GM18909 (cell line): ENCODE results near the gene PIEZO1.

Experiments
- ATAC-seq: cut with Tn5 transposase; IDR thresholded peaks from one replicate; pipeline ENCODE4 v1.9.1; 2021; ENCODE audit warnings: mild to moderate bottlenecking; ENCODE audit not compliant: unreplicated experiment, poor library complexity

Gene PIEZO1

GRCh38 chr16:88694221-88695087, 90.6 kb downstream of the PIEZO1 start:
- no peak for ATAC-seq

DNA sequence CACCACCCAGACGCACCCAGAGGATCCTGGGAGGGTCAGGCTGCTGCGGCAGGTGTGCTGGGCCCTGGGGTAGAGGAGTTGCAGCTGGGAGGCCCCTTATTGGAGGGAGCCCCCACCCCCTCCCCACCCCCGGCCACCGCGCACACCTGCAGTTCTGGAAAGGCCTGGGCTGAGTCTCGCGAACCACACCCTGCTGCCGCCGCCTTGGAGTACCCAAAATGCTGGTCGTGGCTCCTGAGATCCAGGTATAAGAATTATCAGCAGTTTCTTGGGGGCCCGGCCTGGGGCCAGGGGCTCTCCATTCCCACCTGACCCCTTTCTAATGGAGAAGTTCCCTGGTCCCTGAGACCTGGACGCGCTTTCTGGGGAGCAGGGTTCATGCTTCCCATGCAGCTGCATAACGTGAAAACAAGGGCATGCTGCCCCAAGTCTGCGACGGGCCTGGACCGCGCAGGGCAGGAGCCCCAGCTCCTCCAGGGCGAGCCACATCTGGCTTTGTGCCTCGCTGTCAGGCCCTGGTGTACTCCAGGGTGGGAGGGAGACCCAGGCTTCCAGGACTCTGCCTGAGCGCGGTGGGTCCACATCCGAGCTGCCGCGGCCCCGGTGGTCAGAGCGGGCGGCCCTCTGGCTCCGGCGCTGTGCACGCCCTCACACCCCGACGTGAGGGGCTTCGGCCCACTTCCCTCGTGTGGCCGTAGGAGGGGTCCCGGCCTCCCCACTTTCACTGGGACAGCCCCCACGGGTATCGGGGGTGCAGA, 91.4 kb downstream of the PIEZO1 start:
- ATAC-seq, result no peak

DNA sequence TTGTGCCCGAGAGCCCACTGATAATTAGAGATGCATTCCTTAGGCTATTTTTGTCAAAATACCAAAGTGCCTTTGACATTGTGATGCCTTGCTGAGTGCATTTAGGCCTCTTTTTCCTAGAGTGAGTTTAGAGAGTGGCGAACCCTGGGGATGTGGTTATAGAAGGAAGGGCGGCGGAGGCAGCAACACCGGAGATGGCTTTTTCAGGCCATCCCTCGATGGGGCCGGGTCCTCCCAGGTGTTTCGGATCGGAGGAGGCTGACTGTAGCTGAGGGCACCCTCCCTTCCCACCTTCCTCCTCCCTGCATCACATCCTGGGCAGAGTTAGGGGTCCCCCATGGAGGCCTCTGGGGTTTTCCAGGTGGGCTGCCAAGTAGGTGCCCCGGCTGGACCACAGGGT, 92.2 kb downstream of the PIEZO1 start:
- no peak for ATAC-seq

- no peak for ATAC-seq
Measured at GRCh38 chr16:88691924-88692560, 93.0 kb downstream of the PIEZO1 start.

GRCh38 chr16:88691129-88691813, 93.7 kb downstream of the PIEZO1 start:
- no peak for ATAC-seq

- no peak for ATAC-seq
Measured at GRCh38 chr16:88690341-88691128, 94.5 kb downstream of the PIEZO1 start.

GRCh38 chr16:88688013-88688778, 96.8 kb downstream of the PIEZO1 start:
- no peak for ATAC-seq

- no peak for ATAC-seq
Measured at GRCh38 chr16:88687676-88688012, 97.4 kb downstream of the PIEZO1 start.

GRCh38 chr16:88687254-88687576, 97.8 kb downstream of the PIEZO1 start:
- no peak for ATAC-seq

DNA sequence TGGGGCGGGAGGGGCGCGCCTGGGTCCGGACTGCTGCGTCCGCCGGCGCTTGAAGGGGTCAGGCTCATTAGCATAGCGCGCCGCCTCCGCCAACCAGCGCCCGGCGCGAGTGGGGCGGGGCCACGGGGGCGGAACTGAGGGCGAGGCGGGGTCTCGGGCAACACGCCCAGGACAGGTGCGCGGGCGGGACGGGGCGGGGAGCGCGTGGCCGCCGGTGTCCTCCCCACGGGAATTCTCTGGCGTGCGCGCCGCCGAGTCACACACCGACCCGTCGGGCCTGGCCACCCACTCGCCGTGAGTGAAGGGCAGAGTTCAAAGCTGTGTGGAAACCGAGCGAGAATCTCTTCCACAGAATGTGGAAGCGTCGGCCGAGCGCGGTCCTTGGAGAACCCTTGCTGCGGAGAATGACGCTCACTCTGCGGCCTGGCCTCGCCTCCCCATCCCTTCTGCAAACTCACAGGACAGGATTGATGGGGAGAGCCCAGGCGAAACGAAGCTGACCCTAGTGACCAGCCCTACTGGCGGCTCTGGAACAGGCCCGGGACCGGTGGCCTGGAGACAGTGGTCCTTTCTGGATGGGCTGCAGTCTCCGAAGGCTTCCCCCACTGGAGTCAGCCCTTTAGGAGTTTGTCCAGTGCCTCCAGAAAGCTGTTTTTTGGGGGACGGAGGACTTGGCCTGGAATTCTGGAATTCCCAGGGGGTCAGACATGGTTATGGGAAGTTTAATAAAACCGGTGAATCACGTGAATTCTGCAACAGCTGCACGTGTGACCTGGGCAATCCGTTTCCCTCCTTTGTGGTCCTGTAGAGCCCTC, 98.4 kb downstream of the PIEZO1 start, which contains the start of gene SNAI3:
SNAI3 (minus strand) TSS at position 69 of the 815 bp plus-strand sequence. CDS start 101 bp downstream, outside the sequence.
- ATAC-seq, result peak; percentile 81

DNA sequence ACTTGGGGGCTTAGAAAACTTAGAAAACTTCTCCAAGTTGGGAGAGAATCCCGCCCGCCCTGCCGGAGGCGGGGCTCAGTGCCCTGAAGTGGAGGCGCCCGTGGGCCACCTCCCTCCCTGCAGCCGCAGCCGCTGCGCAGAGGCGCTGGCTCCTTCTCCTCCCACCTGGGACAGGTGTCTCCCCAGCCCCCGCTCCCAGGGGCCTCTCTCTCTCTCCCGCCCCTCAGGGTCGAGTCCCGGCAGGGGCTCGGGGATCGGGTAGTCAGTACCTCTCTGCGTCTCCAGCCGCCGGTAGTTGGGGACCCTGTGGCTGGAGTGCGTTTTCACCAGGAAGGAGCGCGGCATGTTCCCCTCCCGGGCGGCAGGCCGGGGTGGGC, 99.0 kb downstream of the PIEZO1 start:
- ATAC-seq, result no peak

- ATAC-seq, result no peak
Measured at GRCh38 chr16:88685156-88686061, 99.6 kb downstream of the PIEZO1 start.

DNA sequence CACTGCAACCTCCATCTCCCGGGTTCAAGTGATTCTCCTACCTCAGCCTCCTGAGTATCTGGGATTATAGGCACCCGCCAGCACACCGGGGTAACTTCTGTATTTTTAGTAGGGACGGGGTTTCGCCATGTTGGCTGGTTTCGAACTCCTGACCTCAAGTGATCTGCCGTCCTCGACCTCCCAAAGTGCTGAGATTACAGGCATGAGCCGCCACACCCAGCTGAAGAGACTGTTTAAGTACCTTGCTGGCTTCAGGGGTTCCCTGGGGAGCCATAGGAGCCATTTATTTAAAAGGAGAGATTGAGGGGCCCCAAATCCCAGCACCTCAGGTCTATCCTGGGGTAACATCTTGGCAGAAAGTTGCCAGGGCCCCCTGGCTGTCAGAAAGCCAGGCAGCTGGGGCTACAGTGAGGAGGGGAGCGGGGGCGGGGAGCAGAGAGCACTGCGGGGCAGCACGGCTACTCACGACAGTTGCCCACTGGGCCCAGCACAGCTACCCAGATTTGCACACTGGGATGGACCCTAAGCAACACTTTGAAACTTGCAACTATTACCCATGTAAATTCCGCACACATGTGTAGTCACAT, 100.4 kb downstream of the PIEZO1 start:
- ATAC-seq, result no peak

- ATAC-seq, result peak; percentile 62
Measured at GRCh38 chr16:88681709-88682451, 103.1 kb downstream of the PIEZO1 start.

DNA sequence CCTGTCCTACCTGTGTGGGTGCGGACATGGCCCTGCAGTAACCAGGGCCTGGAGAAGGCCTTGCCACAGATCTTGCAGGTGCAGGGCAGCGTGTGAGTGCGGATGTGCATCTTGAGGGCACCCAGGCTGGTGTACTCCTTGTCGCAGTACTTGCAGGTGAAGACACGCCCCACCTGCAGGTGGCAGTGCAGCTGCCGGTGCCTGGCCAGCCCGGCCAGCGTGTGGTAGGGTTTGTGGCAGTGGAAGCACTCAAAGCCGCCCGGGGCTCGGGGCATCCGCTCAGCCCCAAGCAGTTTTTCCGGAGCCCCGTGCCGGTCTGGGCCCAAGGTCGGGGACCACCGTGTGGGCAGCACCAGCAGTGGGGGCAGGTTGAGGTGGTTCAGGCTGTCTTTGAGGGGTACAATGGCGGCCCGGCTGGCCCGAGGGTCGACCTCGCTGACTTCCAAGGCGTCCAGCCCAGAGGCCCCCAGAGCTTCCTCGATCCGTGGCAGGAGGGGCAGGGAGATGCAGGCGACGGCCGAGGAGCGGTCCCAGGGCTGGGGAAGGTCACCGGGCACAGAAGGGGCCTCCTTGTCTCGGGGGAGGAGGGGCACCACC, 103.8 kb downstream of the PIEZO1 start:
- ATAC-seq, result peak; percentile 18

GRCh38 chr16:88680554-88681083, 104.4 kb downstream of the PIEZO1 start:
- no peak for ATAC-seq
